WTC11 (cell line): Measurements from ENCODE around the gene CLSTN2. TPM values are rescaled to one million over a fixed set of nuclear protein-coding genes. Genes with fewer than 3 reads are reported as not detected.
A peak's percentile ranks its signal among the peaks of the same experiment; 100 is the strongest.

Experiments used
- ATAC-seq: fragments of 200-7000 bp; cut with Tn5 transposase; 2 replicates; pipeline ENCODE4 v1.10.0; 2021; ENCODE audit warnings: mild to moderate bottlenecking, moderate library complexity
- CTCF ChIA-PET: fragments of 300-600 bp; sonication (Branson Sonifier 250); formaldehyde crosslinking; loops from one replicate; lab custom pipeline; 2021; ENCODE audit warnings: antibody characterized with exemption; lab: Charles Lee
- POLR2A ChIA-PET: fragments of 350-600 bp; sonication (Branson Sonifier 250); formaldehyde crosslinking; loops from one replicate; lab custom pipeline; 2021; ENCODE audit warnings: antibody characterized with exemption; lab: Charles Lee
- DNase-seq: peaks from one replicate; pipeline ENCODE4 v3.0.0; 2021; ENCODE audit warnings: low spot score
- H3K27ac Mint-ChIP-seq: 2 replicates; pipeline ENCODE4 v1.8.0; 2021; ENCODE audit warnings: mixed read lengths
- H3K27me3 Mint-ChIP-seq: 2 replicates; pipeline ENCODE4 v1.8.0; 2021; ENCODE audit warnings: low read depth, mild to moderate bottlenecking, moderate library complexity, mixed read lengths
- H3K36me3 Mint-ChIP-seq: 2 replicates; pipeline ENCODE4 v1.8.0; 2021; ENCODE audit warnings: mixed read lengths
- H3K4me1 Mint-ChIP-seq: 2 replicates; pipeline ENCODE4 v1.8.0; 2022; ENCODE audit warnings: mixed read lengths
- H3K4me3 Mint-ChIP-seq: 2 replicates; pipeline ENCODE4 v1.8.0; 2021; ENCODE audit warnings: mild to moderate bottlenecking, moderate library complexity, mixed read lengths
- H3K9me3 Mint-ChIP-seq: 2 replicates; pipeline ENCODE4 v1.8.0; 2021; ENCODE audit warnings: mixed read lengths
- E2F4 ChIP-seq: sonication (generic); formaldehyde crosslinking; IDR thresholded peaks from 2 replicates; pipeline ENCODE4 v1.8.1; 2022; ENCODE audit warnings: low read depth, mild to moderate bottlenecking, moderate library complexity, missing genetic modification reagents, borderline replicate concordance
- E2F5 ChIP-seq: sonication (generic); formaldehyde crosslinking; IDR thresholded peaks from 2 replicates; pipeline ENCODE4 v1.8.1; 2022; ENCODE audit warnings: mild to moderate bottlenecking, moderate library complexity, missing genetic modification reagents
- ELF4 ChIP-seq: sonication (generic); formaldehyde crosslinking; IDR thresholded peaks from 2 replicates; pipeline ENCODE4 v1.8.1; 2022; ENCODE audit warnings: low read depth, mild to moderate bottlenecking, moderate library complexity, missing genetic modification reagents
- ERG ChIP-seq: fragments of 250-450 bp; sonication (Bioruptor Pico); IDR thresholded peaks from 2 replicates; pipeline ENCODE4 v1.8.0; 2021; ENCODE audit warnings: mild to moderate bottlenecking
- ESRRA ChIP-seq: sonication (generic); formaldehyde crosslinking; IDR thresholded peaks from 2 replicates; pipeline ENCODE4 v1.8.1; 2022; ENCODE audit warnings: mild to moderate bottlenecking, missing genetic modification reagents, borderline replicate concordance
- FOXJ3 ChIP-seq: sonication (generic); formaldehyde crosslinking; IDR thresholded peaks from 2 replicates; pipeline ENCODE4 v1.9.0; 2021; ENCODE audit warnings: missing genetic modification reagents, mild to moderate bottlenecking, borderline replicate concordance
- FOXP4 ChIP-seq: sonication (generic); formaldehyde crosslinking; IDR thresholded peaks from 2 replicates; pipeline ENCODE4 v1.8.0; 2022; ENCODE audit warnings: mild to moderate bottlenecking, missing genetic modification reagents
- GRHL2 ChIP-seq: fragments of 250-450 bp; sonication (Bioruptor Pico); IDR thresholded peaks from 2 replicates; pipeline ENCODE4 v1.8.0; 2022; ENCODE audit warnings: mild to moderate bottlenecking, moderate library complexity; ENCODE audit not compliant: insufficient replicate concordance, severe bottlenecking
- GTF2I ChIP-seq: fragments of 250-450 bp; sonication (Bioruptor Pico); conservative IDR thresholded peaks from 2 replicates; pipeline ENCODE4 v1.4.0; 2021; ENCODE audit warnings: mild to moderate bottlenecking
- IRF2 ChIP-seq: sonication (generic); formaldehyde crosslinking; IDR thresholded peaks from 2 replicates; pipeline ENCODE4 v1.8.0; 2022; ENCODE audit warnings: low read depth, missing genetic modification reagents, borderline replicate concordance
- JAZF1 ChIP-seq: fragments of 250-450 bp; sonication (Bioruptor Pico); IDR thresholded peaks from 2 replicates; pipeline ENCODE4 v1.9.0; 2021; ENCODE audit warnings: moderate library complexity, mild to moderate bottlenecking, inconsistent platforms
- MYBL2 ChIP-seq: sonication (generic); formaldehyde crosslinking; IDR thresholded peaks from 2 replicates; pipeline ENCODE4 v1.8.1; 2023; ENCODE audit warnings: mild to moderate bottlenecking, moderate library complexity, missing genetic modification reagents
- NFE2L1 ChIP-seq: sonication (generic); formaldehyde crosslinking; IDR thresholded peaks from 2 replicates; pipeline ENCODE4 v1.8.1; 2023; ENCODE audit warnings: missing genetic modification reagents
- SOX15 ChIP-seq: fragments of 250-450 bp; sonication (Bioruptor Pico); IDR thresholded peaks from 2 replicates; pipeline ENCODE4 v1.9.0; 2021; ENCODE audit warnings: mild to moderate bottlenecking
- TCF7 ChIP-seq: sonication (generic); formaldehyde crosslinking; IDR thresholded peaks from 2 replicates; pipeline ENCODE4 v1.8.0; 2022; ENCODE audit warnings: mild to moderate bottlenecking, low read depth, missing genetic modification reagents, moderate library complexity
- ZMAT4 ChIP-seq: fragments of 250-450 bp; sonication (Bioruptor Pico); IDR thresholded peaks from 2 replicates; pipeline ENCODE4 v1.9.0; 2021; ENCODE audit warnings: mild to moderate bottlenecking
- ZNF219 ChIP-seq: sonication (generic); formaldehyde crosslinking; IDR thresholded peaks from 2 replicates; pipeline ENCODE4 v1.8.0; 2023; ENCODE audit warnings: missing genetic modification reagents, mild to moderate bottlenecking, borderline replicate concordance
- ZNF263 ChIP-seq: sonication (generic); formaldehyde crosslinking; IDR thresholded peaks from 2 replicates; pipeline ENCODE4 v1.8.1; 2022; ENCODE audit warnings: low read depth, mild to moderate bottlenecking, moderate library complexity, missing genetic modification reagents
- total RNA-seq: library from RNA; stranded (reverse); gene quantifications from 3 replicates; pipeline ENCODE4 v1.2.3, GENCODE V29; 2021
- TF ChIP-seq, protein P1 (sequence below): sonication (generic); formaldehyde crosslinking; IDR thresholded peaks from 2 replicates; pipeline ENCODE4 v1.8.1; 2023; ENCODE audit warnings: mild to moderate bottlenecking, missing genetic modification reagents
- TF ChIP-seq, protein P2 (sequence below): fragments of 200-600 bp; IDR thresholded peaks from 2 replicates; pipeline ENCODE4 v1.8.0; 2022; ENCODE audit warnings: antibody characterized with exemption

CLSTN2 gene
- total RNA-seq, 1 experiment from 2014 or later, result 0.35 TPM

GRCh38 chr3:140088513-140088912 lies 153.5 kb downstream of the CLSTN2 start:
- Mint-ChIP-seq H3K9me3 (peaks cover 54% of the 10 kb centered on the region), H3K4me3 (no peak overlapping the region), H3K27me3 (no peaks in the 10 kb centered on the region; the same call in 1 of the 2 replicates), H3K27ac (no peak overlapping the region), H3K36me3 (peaks cover 34% of the 10 kb centered on the region)
- DNase-seq (no peak), ATAC-seq (no peak)
- POLR2A ChIA-PET, result interaction anchor here (0.5 kb wide), 1 partner anchor 46 kb away, joined by 3 read pairs; no protein-coding TSS in a partner anchor
- CTCF ChIA-PET, result no interaction called here
- TF ChIP-seq ZNF219 (CRISPR knock-in tag) (no peak), ZMAT4 (no peak), ESRRA (CRISPR knock-in tag) (no peak), ZNF263 (CRISPR knock-in tag) (no peak), FOXJ3 (no peak), JAZF1 (CRISPR knock-in tag) (no peak), FOXP4 (CRISPR knock-in tag) (no peak), SOX15 (no peak), ERG (CRISPR knock-in tag) (no peak), NFE2L1 (CRISPR knock-in tag) (no peak), MYBL2 (CRISPR knock-in tag) (no peak), ELF4 (CRISPR knock-in tag) (no peak), E2F4 (no peak), GRHL2 (no peak), IRF2 (CRISPR knock-in tag) (no peak), TCF7 (CRISPR knock-in tag) (no peak)
- TF ChIP-seq, protein P1, sequence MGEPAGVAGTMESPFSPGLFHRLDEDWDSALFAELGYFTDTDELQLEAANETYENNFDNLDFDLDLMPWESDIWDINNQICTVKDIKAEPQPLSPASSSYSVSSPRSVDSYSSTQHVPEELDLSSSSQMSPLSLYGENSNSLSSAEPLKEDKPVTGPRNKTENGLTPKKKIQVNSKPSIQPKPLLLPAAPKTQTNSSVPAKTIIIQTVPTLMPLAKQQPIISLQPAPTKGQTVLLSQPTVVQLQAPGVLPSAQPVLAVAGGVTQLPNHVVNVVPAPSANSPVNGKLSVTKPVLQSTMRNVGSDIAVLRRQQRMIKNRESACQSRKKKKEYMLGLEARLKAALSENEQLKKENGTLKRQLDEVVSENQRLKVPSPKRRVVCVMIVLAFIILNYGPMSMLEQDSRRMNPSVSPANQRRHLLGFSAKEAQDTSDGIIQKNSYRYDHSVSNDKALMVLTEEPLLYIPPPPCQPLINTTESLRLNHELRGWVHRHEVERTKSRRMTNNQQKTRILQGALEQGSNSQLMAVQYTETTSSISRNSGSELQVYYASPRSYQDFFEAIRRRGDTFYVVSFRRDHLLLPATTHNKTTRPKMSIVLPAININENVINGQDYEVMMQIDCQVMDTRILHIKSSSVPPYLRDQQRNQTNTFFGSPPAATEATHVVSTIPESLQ, result no peak
- TF ChIP-seq, all 79 proteins: peak for 0
- H3K4me1 Mint-ChIP-seq, result peaks cover 15% of the 10 kb centered on the region

DNA sequence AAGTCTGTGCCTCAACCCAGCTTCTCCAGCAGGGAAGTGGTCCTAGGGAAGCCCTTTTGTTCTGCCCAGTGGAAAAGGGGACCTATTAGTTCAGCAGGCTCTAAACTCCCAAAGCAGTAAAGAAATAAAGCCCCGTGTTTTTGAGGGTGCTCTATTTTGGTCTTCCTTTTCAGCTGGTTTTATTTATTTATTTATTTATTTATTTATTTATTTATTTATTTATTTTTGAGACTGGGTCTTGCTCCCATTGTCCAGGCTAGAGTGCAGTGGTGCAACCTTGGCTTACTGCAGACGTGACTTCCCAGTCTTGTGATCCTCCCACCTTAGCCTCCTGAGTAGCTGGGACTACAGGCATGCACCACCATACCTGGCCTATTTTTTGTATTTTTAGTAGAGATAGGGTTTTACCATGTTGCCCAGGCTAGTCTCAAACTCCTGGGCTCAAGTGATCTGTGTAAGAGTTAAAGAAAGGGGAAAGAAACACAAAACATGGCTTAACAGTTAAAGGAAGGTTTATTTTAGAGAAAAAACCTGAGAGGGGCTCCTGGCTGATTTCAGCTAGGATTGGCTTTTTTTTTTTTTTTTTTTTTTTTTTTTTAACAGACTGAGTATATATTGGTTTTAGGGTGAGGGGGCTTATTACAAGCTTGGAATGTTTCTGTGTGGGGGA lies 154.6 kb downstream of the CLSTN2 start:
- POLR2A ChIA-PET, result no interaction called here
- no peak for ATAC-seq
- CTCF ChIA-PET, result no interaction called here
- Mint-ChIP-seq H3K9me3 (peaks cover 54% of the 10 kb centered on the region), H3K4me3 (no peak overlapping the region), H3K4me1 (peaks cover 22% of the 10 kb centered on the region), H3K27me3 (no peaks in the 10 kb centered on the region; the same call in 1 of the 2 replicates), H3K27ac (no peak overlapping the region), H3K36me3 (peaks cover 34% of the 10 kb centered on the region)
- DNase-seq, result no peak
- TF ChIP-seq, protein P2, sequence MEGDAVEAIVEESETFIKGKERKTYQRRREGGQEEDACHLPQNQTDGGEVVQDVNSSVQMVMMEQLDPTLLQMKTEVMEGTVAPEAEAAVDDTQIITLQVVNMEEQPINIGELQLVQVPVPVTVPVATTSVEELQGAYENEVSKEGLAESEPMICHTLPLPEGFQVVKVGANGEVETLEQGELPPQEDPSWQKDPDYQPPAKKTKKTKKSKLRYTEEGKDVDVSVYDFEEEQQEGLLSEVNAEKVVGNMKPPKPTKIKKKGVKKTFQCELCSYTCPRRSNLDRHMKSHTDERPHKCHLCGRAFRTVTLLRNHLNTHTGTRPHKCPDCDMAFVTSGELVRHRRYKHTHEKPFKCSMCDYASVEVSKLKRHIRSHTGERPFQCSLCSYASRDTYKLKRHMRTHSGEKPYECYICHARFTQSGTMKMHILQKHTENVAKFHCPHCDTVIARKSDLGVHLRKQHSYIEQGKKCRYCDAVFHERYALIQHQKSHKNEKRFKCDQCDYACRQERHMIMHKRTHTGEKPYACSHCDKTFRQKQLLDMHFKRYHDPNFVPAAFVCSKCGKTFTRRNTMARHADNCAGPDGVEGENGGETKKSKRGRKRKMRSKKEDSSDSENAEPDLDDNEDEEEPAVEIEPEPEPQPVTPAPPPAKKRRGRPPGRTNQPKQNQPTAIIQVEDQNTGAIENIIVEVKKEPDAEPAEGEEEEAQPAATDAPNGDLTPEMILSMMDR, result no peak
- TF ChIP-seq GTF2I (CRISPR knock-in tag), result peak; percentile 75
- no peak for TF ChIP-seq E2F5 (CRISPR knock-in tag)
- TF ChIP-seq NFE2L1 (CRISPR knock-in tag), result no peak
